ENCODE results near the gene NFIX. TPM values are rescaled to one million over a fixed set of nuclear protein-coding genes. Genes with fewer than 3 reads are reported as not detected.

NFIX gene
- total RNA-seq, 1 experiment from 2014 or later: 16.4 TPM

DNA sequence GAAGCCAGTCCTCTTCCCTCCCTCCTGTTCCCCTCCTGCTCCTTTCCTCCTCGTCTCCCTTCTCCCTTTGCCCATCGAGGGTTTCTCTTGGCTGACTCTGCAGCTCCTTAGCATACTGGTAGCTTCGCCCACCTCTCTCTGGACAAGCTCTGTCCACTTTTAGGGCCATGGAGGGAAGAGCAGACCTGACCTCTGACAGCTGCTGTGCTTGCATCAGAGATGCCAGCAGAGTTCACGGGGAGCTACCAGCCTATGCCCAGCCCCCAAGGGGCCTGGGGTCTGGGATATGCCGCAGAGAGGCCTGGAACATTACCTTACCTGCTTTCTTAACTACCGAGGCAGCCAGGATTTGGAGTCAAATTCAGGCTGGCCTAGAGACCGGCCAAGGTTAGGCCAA lies 87.7 kb downstream of the NFIX start:
- Mint-ChIP-seq H3K4me3 (ENCODE audit: low read depth, unreplicated experiment) (no peak overlapping the region), H3K4me1 (ENCODE audit: low read depth, unreplicated experiment) (peaks cover 31% of the 10 kb centered on the region), H3K27ac (ENCODE audit: unreplicated experiment) (peak overlapping the region; percentile 17), H3K9me3 (ENCODE audit: low read depth, unreplicated experiment) (no peaks in the 10 kb centered on the region), H3K27me3 (ENCODE audit: unreplicated experiment) (no peaks in the 10 kb centered on the region), H3K36me3 (ENCODE audit: insufficient read depth, unreplicated experiment) (no peaks in the 10 kb centered on the region)
- DNase-seq: no peak
- BruUV-seq (replicated peaks): no TSS peak
- TF ChIP-seq, protein P1, sequence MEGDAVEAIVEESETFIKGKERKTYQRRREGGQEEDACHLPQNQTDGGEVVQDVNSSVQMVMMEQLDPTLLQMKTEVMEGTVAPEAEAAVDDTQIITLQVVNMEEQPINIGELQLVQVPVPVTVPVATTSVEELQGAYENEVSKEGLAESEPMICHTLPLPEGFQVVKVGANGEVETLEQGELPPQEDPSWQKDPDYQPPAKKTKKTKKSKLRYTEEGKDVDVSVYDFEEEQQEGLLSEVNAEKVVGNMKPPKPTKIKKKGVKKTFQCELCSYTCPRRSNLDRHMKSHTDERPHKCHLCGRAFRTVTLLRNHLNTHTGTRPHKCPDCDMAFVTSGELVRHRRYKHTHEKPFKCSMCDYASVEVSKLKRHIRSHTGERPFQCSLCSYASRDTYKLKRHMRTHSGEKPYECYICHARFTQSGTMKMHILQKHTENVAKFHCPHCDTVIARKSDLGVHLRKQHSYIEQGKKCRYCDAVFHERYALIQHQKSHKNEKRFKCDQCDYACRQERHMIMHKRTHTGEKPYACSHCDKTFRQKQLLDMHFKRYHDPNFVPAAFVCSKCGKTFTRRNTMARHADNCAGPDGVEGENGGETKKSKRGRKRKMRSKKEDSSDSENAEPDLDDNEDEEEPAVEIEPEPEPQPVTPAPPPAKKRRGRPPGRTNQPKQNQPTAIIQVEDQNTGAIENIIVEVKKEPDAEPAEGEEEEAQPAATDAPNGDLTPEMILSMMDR (IDR thresholded peaks at IDR 0.05; ENCODE audit: unreplicated experiment): no peak
- intact Hi-C loops (cut with micrococcal nuclease; ENCODE audit: unreplicated experiment): no loop called here
- CTCF ChIA-PET: interaction anchor here (1.0 to 1.7 kb wide), 4 partner anchors 11 to 105 kb away, joined by 4 to 6 read pairs (median 4); no protein-coding TSS in a partner anchor

DNA sequence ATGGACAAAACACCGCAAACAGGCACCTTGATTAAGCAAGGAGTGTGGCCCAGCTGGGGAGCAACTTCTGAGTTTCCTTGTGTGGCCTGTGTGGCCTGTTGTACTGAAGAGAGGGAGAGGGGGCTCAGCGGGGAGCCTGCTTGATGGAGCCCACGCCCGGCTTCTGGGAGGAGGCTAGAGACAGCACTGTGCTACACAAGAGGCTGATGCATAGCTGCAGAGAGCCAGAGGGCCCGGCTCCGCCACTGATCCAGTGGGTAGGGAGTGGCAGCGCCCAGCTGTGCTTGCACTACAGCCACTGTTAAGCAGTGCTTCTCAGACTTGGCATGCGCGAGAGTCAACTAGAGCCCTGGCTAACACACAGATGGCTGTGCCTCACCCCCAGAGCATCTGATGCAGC lies 88.4 kb downstream of the NFIX start:
- CTCF ChIA-PET: interaction anchor here (1.2 to 1.7 kb wide), 2 partner anchors 22 to 41 kb away, joined by 3 to 4 read pairs; no protein-coding TSS in a partner anchor
- no peaks in the 10 kb centered on the region for H3K9me3 Mint-ChIP-seq (ENCODE audit: low read depth, unreplicated experiment)
- no peak for DNase-seq
- H3K4me1 Mint-ChIP-seq (ENCODE audit: low read depth, unreplicated experiment): peaks cover 30% of the 10 kb centered on the region
- no peak overlapping the region for H3K4me3 Mint-ChIP-seq (ENCODE audit: low read depth, unreplicated experiment)
- TF ChIP-seq, protein P1 (IDR thresholded peaks at IDR 0.05; ENCODE audit: unreplicated experiment): no peak
- H3K36me3 Mint-ChIP-seq (ENCODE audit: insufficient read depth, unreplicated experiment): peaks cover 5% of the 10 kb centered on the region
- no peaks in the 10 kb centered on the region for H3K27me3 Mint-ChIP-seq (ENCODE audit: unreplicated experiment)
- BruUV-seq (replicated peaks): no TSS peak
- H3K27ac Mint-ChIP-seq (ENCODE audit: unreplicated experiment): no peak overlapping the region
- intact Hi-C loops (cut with micrococcal nuclease; ENCODE audit: unreplicated experiment): no loop called here

DNA sequence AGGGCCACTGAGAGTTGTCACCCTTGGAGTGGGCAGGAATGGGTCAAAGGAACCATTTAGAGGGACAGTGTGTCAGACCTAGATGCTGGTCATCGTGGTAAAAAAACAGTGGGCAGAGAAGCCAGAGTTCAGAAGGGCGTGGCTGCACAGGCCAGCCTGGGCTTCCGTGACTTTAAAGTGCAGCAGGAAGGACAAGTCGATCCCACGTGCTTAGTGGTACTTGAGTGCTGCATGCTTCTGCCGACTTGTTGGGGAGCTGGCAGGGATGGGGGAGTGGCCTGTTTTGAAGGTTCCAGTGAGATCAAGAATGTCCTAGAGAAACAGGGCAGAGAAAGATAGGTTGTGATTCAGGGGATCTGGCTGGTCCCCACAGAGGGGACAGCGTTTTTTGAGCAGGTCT lies 90.4 kb downstream of the NFIX start:
- H3K9me3 Mint-ChIP-seq (ENCODE audit: low read depth, unreplicated experiment): no peaks in the 10 kb centered on the region
- CTCF ChIA-PET: interaction anchor here (1.4 kb wide), 1 partner anchor 24 kb away, joined by 3 read pairs; no protein-coding TSS in a partner anchor
- no peaks in the 10 kb centered on the region for H3K27me3 Mint-ChIP-seq (ENCODE audit: unreplicated experiment)
- intact Hi-C loops (cut with micrococcal nuclease; ENCODE audit: unreplicated experiment): no loop called here
- peaks cover 8% of the 10 kb centered on the region for H3K36me3 Mint-ChIP-seq (ENCODE audit: insufficient read depth, unreplicated experiment)
- H3K4me3 Mint-ChIP-seq (ENCODE audit: low read depth, unreplicated experiment): no peak overlapping the region
- H3K4me1 Mint-ChIP-seq (ENCODE audit: low read depth, unreplicated experiment): peaks cover 20% of the 10 kb centered on the region
- peak overlapping the region; percentile 1 for H3K27ac Mint-ChIP-seq (ENCODE audit: unreplicated experiment)
- no peak for DNase-seq
- BruUV-seq (replicated peaks): no TSS peak
- TF ChIP-seq, protein P1 (IDR thresholded peaks at IDR 0.05; ENCODE audit: unreplicated experiment): no peak

GRCh38 chr19:13086341-13086740 lies 91.1 kb downstream of the NFIX start:
- Mint-ChIP-seq H3K4me1 (ENCODE audit: low read depth, unreplicated experiment) (peaks cover 20% of the 10 kb centered on the region), H3K36me3 (ENCODE audit: insufficient read depth, unreplicated experiment) (peaks cover 8% of the 10 kb centered on the region), H3K27ac (ENCODE audit: unreplicated experiment) (peak overlapping the region; percentile 1), H3K27me3 (ENCODE audit: unreplicated experiment) (no peaks in the 10 kb centered on the region), H3K9me3 (ENCODE audit: low read depth, unreplicated experiment) (no peaks in the 10 kb centered on the region), H3K4me3 (ENCODE audit: low read depth, unreplicated experiment) (no peak overlapping the region)
- CTCF ChIA-PET: interaction anchor here (1.4 kb wide), 1 partner anchor 25 kb away, joined by 3 read pairs; no protein-coding TSS in a partner anchor
- BruUV-seq (replicated peaks): no TSS peak
- intact Hi-C loops (cut with micrococcal nuclease; ENCODE audit: unreplicated experiment): no loop called here
- TF ChIP-seq, protein P1 (IDR thresholded peaks at IDR 0.05; ENCODE audit: unreplicated experiment): no peak
- DNase-seq: no peak
